Activated CD8-positive, alpha-beta memory T cell treated with anti-CD3 and anti-CD28 coated beads, Interleukin-2, amount 50 U/mL, for 1 hour (primary cell): Measurements from ENCODE around the gene PSG4.
"Not testable (repeated sequence)": the region's sequence is repeated elsewhere in the genome, so short reads cannot be mapped to it uniquely, and the experiment has no call there.

Experiments
- DNase-seq: peaks from one replicate; pipeline ENCODE4 v3.0.0-alpha.2; 2020; ENCODE audit errors: extremely low read depth

PSG4 gene

DNA sequence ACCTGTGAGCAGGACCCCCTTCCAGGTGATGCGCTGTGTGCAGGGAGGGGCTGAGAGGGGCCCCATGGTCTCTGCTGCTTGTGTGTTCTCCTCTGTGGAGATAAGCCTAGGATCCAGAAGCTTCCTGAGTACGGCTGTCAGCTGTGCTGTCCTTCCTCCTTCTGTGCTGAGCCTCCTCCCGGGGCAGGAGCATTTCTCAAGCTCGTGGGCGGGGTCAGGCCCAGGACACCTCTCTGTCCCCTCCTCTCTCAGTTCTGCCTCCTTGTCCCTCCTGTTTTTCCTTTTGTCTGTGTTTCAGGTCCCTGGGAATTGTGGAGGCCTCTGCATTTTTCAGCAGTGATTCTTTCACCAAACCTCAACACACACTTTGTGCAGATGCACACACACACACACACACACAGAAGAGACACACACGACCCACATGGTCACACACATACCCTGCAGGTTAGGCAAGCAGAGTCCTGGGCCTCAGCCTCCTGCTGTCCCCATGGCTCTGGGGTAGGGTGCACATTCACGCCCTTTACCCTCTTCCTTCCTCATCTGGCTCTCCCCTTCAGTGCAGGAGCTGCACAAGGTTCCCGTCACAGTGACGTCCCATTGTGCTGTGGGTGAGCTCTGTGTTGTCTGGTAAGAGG lies at the start of gene PSG4:
TSS of gene PSG4 (minus strand) at position 168 of the 635 bp plus-strand sequence. CDS start at position 66, 102 bp downstream.
- DNase-seq = not testable (repeated sequence)

DNA sequence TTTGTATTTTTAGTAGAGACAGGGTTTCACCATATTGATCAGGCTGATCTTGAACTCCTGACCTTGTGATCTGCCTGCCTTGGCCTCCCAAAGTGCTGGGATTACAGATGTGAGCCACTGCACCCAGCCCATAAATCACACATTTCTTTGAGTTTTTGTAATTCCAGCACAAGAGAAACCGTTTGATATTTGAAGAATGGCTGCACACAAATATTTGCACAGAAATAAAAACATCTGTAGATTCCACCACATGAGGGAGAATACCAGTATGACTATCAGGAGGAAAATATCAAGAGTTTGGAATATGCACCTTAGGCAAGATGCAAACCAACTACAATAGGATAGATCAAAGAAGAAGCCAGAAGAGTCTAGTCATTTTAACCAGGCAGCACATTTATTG lies 46.0 kb upstream of the PSG4 start:
- not testable (repeated sequence) for DNase-seq

DNA sequence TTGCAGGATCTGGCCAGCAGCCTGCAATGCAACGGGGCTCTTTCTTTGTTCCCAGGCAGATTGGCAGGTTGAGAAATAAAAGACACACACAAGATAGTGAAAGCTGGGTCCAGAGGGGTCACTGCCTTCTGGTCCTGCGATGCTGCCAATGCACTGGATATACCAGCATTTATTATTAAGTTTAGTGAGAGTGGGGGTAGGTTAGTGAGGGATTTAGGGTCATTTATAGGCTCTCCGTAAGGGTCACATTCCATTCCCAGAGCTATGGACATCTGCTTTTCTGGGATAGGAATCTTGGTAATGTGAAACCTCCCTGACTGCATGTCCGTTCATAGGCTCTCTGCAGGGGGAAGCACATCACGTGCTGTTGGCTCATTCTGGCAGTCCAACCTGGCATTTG lies 44.9 kb upstream of the PSG4 start:
- not testable (repeated sequence) for DNase-seq

DNA sequence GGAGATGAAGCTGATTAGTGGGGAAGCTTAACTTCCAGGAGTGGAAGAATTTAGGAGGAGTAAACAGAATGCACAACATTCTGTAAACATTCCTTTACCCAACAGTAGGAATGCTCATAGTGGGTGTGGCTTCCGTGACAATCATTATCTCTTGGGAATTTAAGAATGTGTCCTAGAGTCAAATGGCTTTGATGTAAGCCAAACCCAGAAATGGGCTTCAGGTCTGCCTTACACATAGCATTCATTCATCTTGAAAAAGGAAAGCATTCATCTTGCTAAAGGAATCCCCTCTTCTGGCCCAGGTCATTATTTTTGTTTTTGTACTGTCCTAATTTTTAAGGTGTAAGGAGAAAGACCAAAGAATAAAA lies 43.2 kb upstream of the PSG4 start:
- not testable (repeated sequence) for DNase-seq

DNA sequence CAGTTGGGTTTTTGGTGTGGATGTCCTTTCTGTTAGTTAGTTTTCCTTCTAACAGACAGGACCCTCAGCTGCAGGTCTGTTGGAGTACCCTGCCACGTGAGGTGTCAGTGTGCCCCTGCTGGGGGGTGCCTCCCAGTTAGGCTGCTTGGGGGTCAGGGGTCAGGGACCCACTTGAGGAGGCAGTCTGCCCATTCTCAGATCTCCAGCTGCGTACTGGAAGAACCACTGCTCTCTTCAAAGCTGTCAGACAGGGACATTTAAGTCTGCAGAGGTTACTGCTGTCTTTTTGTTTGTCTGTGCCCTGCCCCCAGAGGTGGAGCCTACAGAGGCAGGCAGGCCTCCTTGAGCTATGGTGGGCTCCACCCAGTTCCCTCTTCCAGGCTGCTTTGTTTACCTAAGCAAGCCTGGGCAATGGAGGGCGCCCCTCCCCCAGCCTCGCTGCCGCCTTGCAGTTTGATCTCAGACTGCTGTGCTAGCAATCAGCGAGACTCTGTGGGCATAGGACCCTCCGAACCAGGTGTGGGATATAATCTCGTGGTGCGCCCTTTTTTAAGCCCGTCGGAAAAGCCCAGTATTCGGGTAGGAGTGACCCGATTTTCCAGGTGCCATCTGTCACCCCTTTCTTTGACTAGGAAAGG lies 41.9 kb upstream of the PSG4 start:
- not testable (repeated sequence) for DNase-seq

DNA sequence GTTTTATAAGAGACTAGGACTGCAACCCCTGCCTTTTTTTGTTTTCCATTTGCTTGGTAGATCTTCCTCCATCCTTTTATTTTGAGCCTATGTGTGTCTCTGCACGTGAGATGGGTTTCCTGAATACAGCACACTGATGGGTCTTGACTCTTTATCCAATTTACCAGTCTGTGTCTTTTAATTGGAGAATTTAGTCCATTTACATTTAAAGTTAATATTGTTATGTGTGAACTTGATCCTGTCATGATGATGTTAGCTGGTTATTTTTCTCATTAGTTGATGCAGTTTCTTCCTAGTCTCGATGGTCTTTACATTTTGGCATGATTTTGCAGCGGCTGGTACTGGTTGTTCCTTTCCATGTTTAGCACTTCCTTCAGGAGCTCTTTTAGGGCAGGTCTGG lies 40.4 kb upstream of the PSG4 start:
- DNase-seq = not testable (repeated sequence)

DNA sequence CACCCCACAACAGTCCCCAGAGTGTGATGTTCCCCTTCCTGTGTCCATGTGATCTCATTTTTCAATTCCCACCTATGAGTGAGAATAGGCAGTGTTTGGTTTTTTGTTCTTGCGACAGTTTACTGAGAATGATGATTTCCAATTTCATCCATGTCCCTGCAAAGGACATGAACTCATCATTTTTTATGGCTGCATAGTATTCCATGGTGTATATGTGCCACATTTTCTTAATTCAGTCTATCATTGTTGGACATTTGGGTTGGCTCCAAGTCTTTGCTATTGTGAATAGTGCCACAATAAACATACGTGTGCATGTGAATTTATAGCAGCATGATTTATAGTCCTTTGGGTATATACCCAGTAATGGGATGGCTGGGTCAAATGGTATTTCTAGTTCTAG lies 36.8 kb upstream of the PSG4 start:
- DNase-seq = not testable (repeated sequence)

DNA sequence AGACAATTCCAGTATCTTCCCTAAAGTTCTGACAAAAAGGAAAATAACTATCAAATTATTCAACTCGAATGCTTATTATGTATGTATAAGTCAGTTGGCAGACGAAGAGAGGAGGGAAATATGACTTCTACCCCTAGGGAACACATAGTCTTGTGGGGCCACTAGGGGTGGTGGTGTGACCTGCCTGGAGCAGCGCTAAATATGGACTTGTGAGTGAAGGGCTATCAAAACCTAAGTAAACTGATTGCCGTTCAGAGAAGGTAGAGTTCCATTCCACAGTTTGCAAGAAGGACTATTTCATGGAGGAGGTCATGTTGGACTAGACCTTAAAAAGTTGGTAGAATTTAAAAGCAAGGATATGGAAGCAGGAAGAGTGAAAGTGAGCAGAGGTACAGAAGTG lies 32.8 kb upstream of the PSG4 start:
- not testable (repeated sequence) for DNase-seq

DNA sequence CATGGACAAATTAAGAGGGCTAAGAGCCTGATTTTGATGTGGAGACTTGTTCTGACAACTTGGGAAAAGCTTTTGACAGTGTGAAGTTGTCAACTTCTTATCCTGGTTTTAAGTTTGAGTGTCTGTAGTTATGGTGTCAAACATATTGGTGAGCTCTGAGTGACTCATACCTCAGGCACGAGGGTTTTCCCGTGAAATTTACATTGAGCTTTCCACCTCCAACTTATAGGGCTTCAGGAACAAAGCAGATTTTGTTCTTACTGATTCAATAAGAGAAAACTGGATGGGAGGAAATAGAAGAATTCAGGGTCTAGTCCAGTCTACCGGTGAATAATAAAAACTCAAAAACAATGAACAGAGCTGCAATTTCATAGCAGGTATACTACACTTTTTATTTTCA lies 30.2 kb upstream of the PSG4 start:
- DNase-seq = not testable (repeated sequence)

DNA sequence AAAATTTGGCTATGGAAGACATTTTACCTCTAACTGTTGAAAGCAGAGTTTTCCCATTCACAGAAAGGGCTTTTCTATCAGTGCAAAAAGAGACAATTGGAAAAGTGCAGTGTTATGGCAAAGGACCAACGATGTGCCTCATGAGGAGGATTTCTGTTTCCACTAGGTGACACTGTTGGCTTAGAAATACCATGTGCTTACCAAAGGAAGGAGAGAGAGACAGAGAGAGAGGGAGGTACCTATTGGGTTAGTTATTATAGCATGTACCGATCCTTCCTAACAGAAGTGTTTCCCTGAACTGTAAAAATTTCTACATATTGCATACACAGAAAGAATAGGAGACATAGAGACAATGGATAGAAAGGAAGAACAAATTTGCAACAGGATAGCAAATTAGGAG lies 23.9 kb upstream of the PSG4 start:
- no peak for DNase-seq

DNA sequence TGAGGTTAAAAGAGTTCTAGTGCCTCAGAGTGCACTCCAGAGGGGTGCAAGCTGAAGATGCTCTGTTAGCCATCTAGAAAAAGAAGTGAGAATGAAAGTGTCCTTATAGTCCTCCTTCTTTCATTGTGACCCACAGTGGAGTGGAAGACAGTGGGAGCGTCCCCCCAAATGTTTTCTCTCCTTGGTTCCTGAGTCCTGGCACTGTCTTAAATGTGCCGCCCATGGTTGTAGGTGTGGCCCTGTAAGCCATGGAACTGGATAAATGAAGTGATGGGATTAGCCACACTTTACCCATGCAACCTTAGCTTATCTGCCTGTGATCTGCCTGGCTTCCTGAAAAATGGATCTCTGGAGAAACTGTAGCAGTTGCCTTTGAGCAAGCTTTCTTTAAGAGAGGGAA lies 23.3 kb upstream of the PSG4 start:
- not testable (repeated sequence) for DNase-seq

DNA sequence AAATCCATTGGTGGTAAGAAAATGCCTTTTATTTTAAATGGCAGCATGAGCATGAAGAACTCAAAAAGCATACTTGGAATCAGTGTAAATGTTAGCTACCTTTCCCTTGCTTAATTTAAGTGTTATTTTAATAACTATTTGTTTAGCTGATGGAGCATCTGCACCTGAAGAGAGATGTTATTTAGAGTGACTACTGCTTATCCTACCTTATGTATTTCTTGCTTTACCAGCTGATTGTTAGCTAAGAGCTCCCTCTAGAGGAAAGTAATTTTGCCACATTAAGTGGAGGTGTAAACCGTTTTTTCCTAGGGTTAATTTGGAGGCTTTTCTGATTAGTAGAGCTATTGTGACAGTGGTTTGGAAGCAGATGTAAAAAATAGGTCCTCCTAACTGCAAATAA lies 21.5 kb upstream of the PSG4 start:
- DNase-seq = not testable (repeated sequence)

DNA sequence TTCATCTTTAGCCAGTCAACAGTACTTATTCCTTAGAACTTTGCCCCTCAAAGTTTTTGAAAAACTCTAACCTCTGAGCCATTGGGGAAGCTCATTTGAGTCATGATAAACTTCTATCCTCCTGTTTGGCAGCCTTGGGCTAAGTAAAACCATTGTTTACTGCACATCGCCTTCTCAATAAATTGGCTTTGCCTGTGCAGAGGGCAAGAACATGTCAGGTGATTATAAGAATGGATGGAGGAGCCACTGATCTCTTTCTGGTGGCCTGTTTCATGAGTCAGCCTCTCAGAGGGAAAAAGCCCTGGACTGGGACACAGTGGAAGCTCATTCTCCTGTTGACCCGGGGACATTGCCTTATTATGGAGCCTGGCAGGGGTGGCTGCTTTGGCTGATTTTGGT lies 19.4 kb upstream of the PSG4 start:
- no peak for DNase-seq

DNA sequence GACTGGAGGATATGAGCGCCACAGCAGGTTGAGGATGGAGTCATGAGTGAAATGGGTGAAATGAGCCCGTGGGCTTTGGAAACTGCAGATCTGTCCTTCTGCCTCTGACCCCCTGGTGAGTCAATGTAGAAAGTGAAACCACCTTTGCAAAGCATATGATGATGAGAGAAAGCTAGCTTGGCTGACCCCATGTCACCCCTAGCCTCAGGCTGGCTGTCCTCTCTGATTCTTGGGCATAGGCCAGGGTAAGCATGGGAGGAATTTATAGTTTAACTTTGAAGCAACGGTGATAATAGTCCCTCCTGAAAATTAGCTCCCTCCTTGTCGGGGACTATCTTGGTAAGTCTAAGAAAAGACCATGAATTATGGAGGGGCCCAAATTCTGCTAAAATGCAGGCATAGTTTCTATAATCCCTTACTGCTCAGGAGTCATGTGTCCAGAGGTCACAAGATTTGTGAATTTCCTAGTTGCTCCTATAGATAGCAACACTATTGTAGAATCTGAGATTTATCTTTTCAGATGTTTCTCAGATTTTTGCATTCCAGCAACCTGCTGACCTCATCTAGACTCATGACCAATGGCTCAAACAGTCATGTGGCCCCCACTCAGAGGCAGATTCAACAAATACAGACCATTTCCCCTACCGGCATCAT lies 18.9 kb upstream of the PSG4 start:
- DNase-seq = not testable (repeated sequence)

DNA sequence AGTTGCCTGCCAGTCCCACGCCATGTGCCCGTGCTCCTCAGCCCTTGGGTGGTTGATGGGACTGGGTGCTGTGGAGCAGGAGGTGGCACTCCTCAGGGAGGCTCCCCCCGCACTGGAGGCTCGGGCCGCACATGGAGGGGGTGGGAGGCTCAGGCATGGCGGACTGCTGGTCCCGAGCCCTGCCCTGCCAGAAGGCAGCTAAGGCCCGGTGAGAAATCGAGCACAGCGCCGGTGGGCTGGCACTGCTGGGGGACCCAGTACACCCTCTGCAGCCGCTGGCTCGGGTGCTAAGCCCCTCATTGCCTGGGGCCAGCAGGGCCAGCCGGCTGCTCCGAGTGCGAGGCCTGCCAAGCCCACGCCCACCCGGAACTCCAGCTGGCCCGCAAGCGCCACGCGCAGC lies 16.5 kb upstream of the PSG4 start:
- not testable (repeated sequence) for DNase-seq

DNA sequence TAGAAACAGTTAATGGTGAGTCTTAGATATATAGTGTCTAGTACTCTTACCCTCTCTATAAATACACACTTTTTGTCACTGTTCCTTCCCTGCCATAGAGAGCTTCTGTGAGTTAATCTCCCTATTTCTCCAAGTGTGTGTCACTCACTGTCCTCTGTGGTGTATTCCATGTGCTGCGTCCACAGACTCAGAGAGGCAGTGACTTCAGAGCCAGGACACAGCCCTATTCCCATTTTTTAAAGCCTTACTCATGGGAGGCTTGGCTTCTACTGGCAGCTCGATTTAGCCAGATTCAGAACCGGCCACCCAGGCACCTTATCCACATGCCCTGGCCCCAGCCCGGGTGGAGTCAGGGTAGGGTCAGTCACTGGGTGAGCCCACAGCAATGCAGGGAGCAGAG lies 13.7 kb upstream of the PSG4 start:
- not testable (repeated sequence) for DNase-seq

DNA sequence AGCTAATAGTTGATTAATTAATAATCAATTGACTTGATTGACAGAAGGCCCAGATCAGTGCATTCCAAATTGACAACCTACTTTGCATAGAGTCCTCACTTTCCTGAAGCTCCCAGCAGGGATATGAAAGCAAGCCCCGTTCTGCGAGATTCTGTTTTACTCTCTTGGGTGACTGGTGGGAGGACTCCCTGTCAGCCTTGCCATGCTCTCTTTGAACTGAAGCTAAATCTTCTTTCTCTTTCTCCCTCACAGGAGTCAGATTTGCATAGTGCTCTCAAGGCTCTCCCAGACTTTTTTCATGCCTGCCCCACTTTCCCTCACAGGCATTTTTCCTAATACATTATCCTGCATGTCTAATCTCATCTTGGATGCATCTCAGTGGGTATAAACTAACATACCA lies 10.4 kb upstream of the PSG4 start:
- DNase-seq = not testable (repeated sequence)

DNA sequence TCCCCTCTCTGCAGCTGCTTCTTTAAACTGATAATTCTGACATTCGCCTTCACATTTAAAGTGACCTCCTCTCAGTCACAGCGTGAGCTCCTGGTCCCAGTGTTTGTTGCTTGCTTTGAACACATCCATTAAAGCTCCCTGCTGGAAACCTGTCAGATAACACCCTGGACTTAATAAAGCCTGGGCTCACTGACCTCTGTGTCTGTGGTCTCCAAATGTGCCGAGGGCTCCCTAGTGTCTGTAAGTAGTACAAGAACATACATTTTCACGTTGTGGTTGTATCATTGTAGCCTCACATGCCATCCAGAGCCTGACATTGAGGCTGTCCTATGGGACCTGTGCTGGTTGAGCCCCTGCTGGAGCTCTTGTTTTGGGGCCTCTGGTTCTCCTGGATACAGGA lies 2.6 kb upstream of the PSG4 start:
- no peak for DNase-seq

DNA sequence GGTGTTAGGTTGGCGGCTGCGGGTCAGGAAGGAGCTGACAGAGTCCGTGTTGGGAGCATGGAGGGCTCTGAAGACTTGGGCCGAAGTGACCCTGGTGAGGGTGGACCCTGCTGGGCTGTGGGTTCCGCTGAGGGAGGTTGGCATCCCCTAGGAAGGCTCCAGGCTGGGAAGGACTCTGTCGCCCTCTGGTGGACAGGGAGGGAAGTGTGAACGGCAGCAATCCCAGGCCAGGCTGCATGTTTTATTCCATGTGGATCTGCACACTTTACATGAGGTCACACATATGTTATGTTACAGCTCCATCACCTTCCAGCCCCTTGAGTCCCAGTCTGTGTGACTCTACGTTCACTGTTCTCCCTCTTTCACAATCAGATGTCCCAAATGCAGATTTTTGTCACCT lies 1.7 kb upstream of the PSG4 start:
- not testable (repeated sequence) for DNase-seq

DNA sequence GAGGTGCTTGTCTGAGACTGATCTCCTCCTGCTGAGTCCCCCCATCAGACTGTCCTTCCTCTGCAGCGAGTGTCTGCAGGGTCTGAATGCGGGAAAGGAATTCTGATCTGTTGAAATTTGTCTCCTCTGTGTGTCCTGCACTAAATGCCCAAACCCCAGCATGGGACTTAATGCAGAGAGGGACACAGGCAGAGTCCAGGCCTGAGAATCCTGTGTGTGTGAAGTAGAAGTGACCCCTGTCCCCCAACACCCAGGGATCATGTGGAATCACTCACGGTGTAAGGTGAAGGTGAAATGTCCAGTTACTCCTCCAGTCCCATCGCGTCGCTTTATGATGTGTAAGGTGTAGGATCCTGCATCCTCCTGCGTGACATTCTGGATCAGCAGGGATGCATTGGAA lies 1.8 kb downstream of the PSG4 start:
- DNase-seq = not testable (repeated sequence)

DNA sequence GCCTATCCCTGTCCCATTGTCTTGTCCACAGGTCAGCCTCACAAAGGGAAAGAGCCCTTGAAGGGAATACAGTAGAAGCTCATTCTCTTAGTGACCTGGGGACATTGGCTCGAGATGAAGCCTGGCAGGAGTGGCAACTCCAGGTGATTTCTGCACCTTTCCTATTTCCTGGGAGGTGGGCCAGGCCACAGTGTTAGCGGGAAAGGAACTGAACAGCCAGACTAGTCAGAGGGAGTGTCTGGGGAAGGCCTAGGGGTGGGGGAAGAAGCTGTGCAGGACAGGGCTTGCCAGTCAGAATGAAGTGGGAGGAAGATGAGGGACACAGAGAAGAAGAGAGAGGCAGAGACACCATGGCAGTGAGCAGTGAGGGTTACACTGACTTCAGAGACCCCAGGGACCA lies 3.5 kb downstream of the PSG4 start:
- DNase-seq = not testable (repeated sequence)

DNA sequence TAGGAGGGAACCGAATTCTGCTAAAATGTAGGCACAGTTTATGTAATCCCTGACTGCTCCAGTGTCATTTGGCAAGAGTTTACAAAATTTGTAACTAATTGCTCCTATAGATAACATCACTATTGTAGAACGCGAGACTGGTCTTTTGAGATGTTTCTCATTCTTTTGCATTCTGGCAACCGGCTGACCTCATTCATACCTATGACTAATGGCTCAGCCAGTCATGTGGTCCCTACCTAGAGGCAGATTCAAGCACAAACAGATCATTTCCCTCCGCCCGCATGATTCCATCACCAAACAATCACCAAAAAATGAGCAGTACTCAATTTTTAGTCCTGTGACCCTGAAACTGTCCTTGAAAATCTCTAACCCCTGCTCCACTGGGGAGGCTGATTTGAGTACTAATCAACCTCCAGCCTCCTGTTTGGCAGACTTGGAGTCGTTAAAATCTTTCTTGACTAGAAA lies 4.1 kb downstream of the PSG4 start:
- not testable (repeated sequence) for DNase-seq
